GM18526 (cell line): Measurements from ENCODE around the gene ARFGEF2.

Experiments
- POLR2A ChIP-seq: IDR thresholded peaks from 3 replicates; pipeline ENCODE4 v1.6.1; 2011; ENCODE audit not compliant: insufficient read length; ENCODE audit errors: extremely low read depth

The ARFGEF2 gene

DNA sequence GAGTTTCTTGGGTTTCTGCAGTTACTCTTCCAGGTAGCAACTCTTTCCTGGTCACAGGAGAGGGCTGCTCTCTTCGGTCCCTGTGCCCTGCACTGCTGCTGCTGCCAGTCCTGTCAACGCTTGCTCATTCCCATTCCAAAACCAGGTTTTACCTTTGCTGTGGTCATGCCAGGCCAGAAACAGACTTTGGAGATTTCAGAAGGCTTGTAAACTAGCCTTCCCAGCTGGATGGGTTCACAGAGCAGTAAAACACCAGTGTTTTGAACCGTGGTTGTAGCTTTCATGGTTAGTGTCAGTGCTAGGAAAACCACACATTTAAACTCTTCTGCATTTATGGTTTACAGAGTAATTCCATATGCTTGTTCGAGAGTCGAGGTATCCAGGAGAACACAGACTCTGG, 16.2 kb downstream of the ARFGEF2 start:
- no peak for TF ChIP-seq POLR2A

DNA sequence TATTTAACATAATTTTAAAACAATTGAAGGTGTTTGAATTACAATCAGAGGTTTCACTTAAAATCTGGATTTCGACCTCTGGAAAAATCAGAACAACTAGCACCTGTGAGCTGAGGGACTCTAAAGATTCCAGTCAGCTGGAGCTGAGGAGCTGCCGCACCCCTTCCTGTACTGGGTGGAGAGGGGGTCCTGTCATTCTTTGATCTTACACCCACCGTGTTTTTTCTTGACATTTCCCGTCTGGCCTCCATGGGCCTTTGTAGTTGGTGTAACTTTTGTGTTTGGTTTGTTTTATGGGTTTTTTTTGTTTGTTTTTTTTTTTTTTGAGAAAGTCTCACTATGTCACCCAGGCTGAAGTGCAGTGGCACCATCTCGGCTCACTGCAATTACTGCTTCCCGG, 17.2 kb downstream of the ARFGEF2 start:
- TF ChIP-seq POLR2A = no peak

DNA sequence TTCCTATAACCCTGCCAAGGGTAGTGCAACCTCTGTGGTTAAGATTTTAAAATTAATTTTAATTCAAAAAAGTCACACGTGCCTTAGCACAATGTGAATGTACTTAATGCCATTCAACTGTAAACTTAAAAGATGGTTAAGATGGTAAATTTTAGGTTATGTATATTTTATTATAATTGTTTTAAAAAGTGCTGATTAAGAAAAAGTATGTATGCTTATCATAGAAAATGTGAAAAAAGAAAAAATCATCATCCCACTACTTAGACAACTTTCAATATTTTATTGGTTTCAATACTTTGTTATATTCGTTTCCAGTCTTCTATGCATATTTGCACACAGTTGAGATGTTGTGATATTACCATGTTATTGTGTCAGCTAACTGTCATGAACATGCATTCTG, 18.7 kb downstream of the ARFGEF2 start:
- no peak for TF ChIP-seq POLR2A

DNA sequence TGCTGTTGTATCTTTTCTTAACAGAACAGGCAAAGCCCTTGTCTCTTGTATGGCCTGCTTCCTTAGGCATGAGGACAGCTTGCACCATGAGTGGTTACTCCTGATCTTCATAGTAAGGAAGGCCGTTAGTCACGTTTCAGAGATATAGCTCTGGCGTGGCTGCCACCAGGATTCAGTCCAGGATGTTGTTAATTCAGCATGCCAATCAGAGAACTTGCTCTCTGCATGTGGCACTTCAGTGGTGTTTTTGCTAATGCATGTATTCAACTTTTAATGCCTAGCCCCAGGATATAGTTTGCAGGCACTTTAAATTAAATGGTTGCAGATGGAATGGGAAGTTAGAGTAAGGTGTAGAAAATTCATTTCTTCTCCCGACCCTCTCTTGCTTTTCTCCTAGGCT, 20.0 kb downstream of the ARFGEF2 start:
- no peak for TF ChIP-seq POLR2A

DNA sequence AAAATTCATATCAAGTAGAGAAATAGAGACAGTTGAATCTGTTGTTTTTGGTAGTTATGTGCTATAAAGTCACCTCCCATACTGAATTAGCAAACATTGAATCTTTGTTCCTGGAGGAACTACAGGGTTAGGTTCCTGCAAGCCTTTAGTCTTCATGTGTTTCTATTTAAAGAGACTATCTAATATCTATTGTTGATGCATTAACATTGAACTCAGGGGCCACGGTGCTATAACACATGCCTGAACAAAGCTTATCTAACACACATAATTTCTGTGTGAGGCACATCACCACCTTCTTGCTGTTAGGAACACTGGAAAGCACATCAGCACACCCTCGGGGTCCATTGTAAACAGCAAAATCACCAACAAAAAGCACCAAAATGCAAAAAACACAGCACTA, 21.2 kb downstream of the ARFGEF2 start:
- TF ChIP-seq POLR2A = no peak

DNA sequence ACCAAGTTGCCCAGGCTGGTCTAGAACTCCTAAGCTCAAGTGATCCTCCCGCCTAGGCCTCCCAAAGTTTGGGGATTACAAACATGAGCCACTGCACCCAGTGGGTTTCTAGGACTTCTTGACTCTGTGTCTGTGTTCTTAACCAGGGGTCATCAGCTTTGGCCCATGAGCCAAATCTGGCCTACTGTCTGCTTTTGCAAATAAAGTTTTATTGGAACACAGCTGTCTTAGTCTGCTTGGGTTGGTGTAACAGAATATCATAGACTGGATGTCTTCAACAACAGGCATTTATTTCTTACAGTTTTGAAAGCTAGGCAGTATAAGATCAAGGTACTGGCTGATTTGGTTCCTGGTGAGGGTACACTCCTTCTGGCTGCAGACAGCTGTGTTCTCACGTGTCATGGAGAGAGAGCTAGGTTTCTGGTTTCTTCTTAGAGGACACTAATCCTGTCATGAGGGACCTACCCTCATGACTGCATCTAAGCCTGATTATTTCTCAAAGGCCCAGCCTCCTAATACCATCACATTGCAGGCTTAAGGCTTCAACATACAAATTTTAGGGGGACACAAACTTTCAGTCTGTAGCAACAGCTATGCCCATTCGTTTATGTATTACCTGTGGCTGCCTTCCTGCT, 23.3 kb downstream of the ARFGEF2 start:
- no peak for TF ChIP-seq POLR2A

DNA sequence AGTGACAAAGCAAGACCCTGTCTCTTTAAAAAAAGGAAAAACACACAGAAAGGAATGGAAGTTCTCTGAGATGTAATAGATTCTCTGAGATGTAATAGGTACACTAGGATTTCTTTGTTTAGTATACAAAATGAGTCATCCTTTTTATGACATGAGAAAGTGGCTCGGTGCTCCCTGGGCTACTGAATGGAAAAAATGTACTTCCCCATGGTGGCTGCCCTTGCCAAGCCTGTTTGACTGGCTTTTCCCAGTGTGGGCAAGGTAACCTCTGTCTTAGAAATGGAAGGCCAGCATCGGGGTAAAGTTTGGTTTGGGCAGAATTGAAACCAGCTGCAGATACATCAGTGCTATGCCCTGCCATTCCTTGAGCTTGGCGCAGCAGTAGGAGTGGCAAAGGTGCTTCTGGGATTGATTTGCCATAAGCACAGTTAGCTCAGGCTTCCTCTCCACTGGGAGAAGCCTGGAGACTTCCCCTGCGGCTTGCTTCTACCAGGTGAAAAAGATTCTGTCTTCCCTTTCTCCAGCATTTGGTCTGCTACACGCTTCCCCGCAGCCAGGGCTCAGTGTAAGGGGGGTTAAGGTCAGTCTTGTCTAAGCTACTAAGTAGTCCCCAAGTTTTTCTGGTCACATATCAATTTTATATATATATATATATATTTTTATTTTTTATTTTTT, 24.5 kb downstream of the ARFGEF2 start:
- no peak for TF ChIP-seq POLR2A

DNA sequence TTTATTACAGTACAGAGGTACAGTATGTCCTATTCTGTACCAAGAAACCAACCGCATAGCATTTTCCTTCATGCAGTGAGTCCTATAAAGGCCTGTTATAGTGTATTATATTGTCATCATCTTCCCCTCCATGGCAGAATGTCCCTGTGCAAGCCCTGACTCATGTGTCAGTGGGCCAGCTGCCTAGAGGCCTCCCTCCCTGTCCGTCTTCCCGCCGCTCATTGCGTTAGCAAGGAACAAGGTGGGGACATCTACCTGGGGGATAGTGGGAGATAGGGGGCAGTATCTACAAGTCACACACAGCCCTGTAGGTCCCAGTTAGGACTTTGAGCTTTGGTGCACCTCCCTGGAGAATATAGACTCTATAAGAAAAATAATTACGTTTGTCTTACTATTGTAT, 27.1 kb downstream of the ARFGEF2 start:
- no peak for TF ChIP-seq POLR2A

DNA sequence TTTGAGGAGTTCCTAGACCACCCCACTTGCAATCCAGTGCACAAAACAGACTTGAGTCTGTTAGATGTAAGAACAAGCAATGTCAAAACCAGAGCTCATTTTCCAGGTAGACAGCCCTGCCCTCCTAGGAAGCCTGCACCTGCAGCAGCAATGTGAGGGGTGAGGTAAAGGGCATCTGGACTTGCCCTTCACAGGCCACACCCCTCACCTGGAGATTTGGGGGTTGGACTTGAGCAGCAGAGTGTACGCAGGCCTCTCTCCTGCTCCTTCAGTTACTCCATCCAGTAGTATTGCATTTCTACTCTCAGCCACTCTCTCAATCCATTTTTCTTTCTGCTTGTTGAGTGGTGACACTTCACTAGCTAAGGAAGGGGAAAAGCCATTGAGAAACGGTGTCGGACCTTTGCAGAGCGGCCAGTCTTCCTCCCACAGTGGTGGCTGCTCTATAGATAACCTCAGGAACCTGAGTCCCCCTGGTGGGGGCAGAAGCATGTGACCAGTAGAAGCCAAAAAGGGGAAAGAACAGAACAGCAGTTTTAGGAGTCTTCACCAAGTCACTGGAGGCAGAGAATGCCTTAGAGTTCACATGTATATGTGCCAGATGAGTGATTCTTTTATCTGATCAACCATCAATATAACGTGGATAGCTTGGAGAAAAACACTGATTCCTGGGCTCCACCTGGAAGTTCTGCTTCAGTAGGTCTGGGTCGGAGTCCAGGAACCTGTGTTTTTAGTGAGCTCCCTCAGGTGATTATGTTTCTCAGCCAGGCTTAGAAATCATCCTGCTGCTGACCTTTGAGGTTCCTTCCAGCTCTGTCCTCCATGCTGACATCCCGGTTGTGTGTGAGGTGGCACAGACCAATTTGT, 28.0 kb downstream of the ARFGEF2 start:
- no peak for TF ChIP-seq POLR2A

DNA sequence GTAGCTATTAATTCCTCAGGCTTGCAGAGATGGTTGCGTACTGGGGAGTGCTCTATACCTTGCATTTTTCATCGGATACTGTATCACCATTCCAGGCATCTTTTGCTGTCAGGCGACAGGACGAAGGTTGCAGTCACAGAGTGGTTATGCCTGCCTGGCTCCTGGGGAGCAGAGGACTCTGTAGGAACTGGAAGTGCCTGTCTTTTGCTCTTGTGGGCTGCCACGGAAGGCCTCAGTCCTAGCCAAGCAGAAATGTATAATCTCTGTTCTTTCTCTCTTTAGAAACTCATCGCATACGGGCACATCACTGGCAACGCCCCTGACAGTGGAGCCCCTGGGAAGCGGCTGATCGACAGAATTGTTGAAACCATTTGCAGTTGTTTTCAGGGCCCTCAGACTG, 29.5 kb downstream of the ARFGEF2 start:
- no peak for TF ChIP-seq POLR2A

DNA sequence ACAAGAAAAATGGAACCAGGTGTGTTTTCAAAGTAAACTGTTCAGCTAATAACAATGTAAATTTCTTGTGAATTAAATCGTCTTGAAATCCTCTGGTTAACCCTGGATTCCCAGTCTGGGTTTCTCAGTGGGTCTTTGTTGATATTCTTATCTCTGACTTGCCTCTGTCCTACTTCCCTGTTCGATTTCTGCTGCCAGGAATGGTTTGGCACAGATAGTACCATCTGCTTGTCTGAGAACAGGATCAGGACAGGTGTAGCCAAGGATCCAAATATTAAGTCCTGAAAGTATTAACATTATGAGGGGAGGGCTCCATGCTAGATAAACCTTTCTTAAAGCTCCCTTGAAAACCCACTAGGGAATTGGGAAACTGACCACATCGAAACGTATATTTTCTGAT, 30.1 kb downstream of the ARFGEF2 start:
- no peak for TF ChIP-seq POLR2A

DNA sequence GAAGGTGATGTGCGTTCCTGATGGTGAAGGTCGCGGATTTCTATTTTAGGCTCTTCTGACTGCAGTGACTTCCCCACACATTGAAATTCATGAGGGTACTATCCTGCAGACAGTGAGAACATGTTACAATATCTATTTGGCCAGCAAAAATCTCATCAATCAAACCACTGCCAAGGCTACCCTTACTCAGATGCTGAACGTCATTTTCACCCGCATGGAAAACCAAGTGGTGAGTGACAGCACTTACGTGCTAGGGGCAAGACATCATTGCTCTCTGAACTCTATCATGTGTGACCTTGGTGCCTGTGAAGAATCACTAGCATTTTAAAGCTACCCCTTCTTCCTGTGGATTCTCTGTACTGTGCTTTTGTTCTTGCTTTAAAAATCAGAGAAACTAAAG, 31.1 kb downstream of the ARFGEF2 start:
- TF ChIP-seq POLR2A = no peak

DNA sequence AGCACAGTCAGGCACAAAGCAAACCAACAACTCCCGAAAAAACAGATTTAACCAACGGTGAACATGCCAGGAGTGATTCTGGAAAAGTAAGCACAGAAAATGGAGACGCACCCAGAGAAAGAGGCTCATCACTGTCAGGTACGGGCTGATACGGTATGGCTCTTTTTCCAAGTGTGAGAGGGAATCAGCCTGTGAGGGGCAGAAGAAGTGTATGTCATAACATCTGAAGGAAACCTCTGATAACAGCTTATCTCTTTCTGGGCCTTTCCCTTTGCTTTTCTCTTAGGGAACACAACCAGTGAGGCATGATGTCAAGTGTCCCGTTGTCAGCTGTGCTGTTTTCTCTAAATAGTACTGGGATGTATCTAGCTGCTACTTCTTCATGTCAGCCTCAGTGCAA, 32.1 kb downstream of the ARFGEF2 start:
- no peak for TF ChIP-seq POLR2A

DNA sequence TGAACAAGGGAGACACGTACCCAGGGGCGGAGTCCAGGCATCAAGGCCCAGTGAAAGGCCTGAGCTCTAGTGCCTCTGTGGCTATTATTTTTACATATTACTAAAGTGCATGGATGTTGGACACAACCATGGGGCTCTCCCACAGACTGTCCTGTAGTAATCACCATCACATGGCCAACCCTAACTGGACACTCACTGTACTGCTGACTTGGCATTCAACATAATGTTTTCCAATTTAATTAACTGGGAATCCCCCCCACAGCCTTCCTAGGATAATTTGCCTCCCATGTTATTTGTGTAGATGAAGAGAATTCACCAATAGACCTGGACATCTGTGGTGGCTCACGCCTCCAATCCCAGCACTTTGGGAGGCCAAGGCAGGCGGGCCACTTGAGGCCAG, 34.5 kb downstream of the ARFGEF2 start:
- TF ChIP-seq POLR2A = no peak

DNA sequence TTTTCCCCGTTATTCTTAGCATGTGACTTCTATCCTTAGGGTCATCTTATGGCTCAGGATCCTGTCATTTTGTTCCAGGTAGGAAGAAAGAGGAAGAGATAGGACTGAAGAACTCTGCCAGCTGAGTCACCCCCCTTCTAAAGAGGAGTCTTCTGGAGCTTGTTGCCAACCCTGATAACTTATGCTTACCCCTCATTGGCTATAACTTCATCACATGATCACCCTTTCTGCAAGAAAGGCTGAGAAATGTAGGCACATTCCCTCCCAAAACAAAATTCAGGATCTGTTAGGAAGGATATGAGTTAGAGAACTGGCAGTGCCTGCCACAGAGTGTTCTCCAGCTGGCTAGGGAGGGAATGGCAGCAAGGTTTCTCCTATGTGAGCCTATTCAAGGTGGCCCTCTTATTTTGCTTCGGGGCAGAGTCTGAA, 35.6 kb downstream of the ARFGEF2 start:
- TF ChIP-seq POLR2A = no peak

DNA sequence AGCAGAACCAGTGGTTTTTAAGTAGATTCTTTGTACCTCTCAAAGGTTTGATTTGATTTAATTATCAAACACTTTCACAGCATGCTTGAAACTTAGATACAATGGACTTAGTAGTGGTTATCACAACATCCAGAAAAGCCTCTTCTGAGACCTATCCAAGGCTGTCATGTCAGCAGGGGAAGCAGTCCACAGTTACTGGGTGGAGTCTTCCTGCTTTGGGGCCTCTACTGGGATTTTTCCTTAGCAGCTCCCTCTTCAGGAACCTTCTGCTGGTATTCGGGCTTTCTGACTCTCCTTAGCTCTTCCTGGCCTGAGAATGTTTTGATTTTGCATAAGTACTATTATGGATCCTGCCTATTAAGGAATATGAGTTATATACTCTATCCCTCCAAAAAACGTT, 36.0 kb downstream of the ARFGEF2 start:
- TF ChIP-seq POLR2A = no peak
